NOMO-1 treated with DMSO at 0.1 percent for 48 hours (cell line): ENCODE measurements around the gene PAX9.

Experiments
- DNase-seq: peaks from one replicate; lab custom pipeline; 2025; ENCODE audit not compliant: unreplicated experiment; lab: John Stamatoyannopoulos, UW

PAX9 gene

DNA sequence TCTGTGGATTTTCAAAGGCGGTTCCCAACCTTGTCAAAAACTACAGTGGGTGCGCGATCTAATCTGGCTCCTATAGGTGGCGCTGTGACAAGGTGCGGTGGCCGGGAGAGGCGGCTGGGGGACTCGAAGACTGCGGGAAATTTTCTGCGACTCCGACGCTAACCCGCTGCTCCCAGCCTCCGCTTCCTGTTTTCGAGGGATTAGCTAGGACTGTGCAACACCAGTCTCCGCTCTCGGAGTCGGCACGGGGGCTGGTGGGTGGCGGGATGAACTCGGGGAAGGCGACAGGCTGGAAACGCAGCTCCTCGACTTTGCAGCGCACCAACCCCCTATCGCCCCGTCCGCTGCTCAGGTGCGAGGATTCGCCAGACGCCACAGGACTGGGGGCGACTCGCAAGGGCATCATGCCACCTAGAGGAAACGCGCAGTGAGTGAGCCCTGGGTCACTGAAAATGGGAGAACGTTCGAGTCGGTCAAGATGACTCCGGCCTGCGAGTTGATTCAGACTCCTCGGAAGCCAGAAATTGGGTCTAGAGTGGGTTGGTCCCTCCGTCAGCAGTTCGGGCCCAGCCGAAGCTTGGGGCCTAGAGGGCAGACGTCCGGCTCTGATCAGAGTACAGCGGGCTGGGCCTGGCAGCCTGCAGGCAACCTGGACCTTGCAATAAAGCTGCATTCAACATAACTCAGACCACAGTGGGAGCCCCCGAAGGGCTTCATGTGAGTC, 5.5 kb upstream of the PAX9 start:
- no peak for DNase-seq

DNA sequence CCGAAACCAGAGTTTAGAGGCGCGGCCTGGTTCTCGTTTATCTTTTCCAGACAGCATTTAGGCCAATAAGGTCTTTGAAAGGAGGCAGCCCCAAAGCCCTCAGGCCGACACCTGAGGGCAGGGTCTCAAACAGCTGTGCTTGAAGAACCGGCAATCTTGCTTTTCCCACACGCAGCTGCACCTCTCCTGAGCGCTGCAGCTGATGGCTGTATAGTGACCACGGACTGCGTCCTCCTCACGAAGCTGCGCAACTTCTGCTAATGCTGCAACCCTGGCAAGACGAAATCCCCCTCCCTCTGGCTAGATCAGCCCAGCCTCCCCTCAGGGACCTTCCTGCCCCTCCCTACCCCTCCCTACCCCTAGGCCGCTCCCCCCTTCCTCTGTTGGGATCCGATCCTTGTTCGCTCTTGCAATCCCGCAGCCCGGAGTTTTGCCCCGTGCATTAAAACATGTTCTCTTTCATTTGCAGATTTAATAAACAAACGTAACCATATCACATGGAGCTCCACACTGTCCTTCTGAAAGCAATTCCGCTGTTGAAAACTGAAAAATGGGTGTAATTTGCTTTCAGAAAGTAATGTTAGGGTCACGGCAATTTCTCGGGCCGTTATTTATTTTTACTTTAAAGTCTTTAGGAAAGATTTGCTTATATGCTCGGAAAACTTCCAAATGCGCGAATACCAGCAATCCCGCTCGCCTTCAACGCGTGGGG, 4.8 kb upstream of the PAX9 start:
- DNase-seq, result no peak

- DNase-seq, result no peak
These were observed 4.1 kb upstream of the PAX9 start for GRCh38 chr14:36657399-36658122.

- DNase-seq, result no peak
These were observed 3.3 kb upstream of the PAX9 start for GRCh38 chr14:36658123-36659009.

GRCh38 chr14:36659010-36659821, 2.4 kb upstream of the PAX9 start:
- DNase-seq, result no peak

DNA sequence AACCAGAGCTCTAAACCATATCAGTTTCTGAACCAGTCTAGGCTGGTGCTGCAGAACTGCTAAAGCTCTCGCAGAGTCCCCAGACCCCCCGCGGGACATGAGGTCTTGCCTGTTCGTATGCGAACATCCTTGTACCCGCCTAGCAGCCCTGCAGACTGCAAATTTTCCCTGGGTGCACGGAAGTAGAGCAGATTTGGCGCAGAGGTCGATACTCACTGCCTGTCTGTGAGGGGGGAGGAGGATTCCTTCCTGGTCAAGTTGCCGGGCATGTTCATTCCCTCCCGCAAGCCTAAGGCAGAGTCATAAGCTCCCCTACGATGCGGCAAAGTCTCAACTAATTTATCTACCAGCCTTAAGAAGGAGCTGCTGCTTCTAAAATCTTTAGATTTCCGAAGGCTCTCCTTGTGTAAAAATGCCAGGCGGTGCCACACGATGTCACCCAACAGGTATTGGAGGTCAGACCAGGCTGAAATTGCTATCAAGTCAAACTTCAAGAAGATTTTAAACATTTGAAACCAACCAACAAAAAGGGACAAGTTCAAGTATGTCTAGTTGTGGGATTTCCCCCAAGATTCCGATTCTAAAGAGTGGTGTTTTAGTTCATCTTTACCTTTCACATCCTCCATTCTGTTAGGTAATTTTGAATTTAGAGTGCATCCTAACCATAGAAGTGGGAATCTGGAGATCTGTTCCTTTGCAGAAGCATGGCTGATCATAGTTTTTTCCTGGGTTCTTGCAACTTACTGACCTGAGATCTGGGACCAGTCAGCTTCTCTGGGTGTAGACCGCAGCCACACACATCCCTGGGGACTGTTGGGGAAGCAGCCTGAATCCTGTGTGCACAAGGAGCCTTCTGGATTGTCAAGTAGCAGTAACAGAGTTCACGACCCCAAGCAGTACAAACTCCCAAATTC, 1.6 kb upstream of the PAX9 start:
- DNase-seq, result no peak

GRCh38 chr14:36660736-36661505, 739 bp upstream of the PAX9 start:
- no peak for DNase-seq

- no peak for DNase-seq
These were observed 540 bp downstream of the PAX9 start for GRCh38 chr14:36662258-36662542.

DNA sequence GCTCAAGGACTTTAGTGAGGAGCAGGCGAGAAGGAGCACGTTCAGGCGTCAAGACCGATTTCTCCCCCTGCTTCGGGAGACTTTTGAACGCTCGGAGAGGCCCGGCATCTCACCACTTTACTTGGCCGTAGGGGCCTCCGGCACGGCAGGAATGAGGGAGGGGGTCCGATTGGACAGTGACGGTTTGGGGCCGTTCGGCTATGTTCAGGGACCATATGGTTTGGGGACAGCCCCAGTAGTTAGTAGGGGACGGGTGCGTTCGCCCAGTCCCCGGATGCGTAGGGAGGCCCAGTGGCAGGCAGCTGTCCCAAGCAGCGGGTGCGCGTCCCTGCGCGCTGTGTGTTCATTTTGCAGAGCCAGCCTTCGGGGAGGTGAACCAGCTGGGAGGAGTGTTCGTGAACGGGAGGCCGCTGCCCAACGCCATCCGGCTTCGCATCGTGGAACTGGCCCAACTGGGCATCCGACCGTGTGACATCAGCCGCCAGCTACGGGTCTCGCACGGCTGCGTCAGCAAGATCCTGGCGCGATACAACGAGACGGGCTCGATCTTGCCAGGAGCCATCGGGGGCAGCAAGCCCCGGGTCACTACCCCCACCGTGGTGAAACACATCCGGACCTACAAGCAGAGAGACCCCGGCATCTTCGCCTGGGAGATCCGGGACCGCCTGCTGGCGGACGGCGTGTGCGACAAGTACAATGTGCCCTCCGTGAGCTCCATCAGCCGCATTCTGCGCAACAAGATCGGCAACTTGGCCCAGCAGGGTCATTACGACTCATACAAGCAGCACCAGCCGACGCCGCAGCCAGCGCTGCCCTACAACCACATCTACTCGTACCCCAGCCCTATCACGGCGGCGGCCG, 1.1 kb downstream of the PAX9 start:
- DNase-seq, result no peak

- DNase-seq, result no peak
These were observed 2.0 kb downstream of the PAX9 start for GRCh38 chr14:36663404-36664321.

GRCh38 chr14:36664322-36665193, 2.9 kb downstream of the PAX9 start:
- DNase-seq, result no peak

- DNase-seq, result no peak
These were observed 4.3 kb downstream of the PAX9 start for GRCh38 chr14:36665887-36666415.

GRCh38 chr14:36666416-36667206, 5.0 kb downstream of the PAX9 start:
- no peak for DNase-seq

- no peak for DNase-seq
These were observed 6.0 kb downstream of the PAX9 start for GRCh38 chr14:36667679-36668078.

GRCh38 chr14:36671149-36671548, 9.5 kb downstream of the PAX9 start:
- no peak for DNase-seq
